NCI-H345 (cell line): Measurements from ENCODE around the gene TUNAR.

ENCODE experiments used
- DNase-seq: peaks from one replicate; lab custom pipeline; 2025; lab: John Stamatoyannopoulos, UW

Gene TUNAR

DNA sequence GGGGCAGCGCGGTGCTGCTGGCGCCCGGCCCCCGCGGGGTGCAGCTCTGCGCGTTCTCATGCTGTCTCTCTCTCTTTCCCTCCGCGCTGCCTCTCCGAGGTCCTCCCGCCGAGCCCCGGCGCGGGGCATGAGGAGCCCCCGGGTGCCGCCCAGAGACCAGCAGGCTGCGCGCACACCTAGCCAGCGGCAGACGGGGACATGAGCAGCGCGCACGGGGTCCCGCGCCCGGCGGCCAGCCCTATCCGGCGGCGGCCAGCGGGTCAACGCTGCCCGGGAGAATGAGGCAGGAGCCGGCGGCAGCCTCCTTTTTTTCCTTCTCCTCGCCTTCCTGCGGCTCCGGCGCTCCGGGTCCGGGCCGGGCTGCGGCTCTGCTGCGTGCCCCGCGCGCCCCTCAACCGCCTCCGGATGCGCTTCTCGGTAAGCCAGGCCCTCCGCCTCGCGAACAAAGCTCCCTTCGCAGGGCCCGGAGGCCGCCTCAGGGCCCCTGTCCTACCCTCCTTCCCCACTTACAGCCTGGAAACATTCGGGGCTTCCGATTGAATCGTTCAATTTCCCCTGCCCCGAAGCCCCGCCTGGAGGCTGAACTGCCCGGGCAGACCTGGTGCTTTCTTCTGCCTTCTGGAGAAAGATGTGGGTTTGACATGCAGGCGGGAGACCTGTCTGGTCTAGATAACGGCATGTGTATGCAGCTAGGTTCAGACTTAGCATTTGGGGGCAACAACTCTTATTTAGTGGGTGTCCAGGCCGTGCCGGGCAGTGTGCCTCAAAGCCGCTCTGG lies at the start of gene TUNAR:
TUNAR (plus strand) TSS at position 72 of the 778 bp plus-strand sequence.
- DNase-seq = peak; percentile 46

- no peak for DNase-seq
Observed at GRCh38 chr14:95828649-95829265, 47.9 kb upstream of the TUNAR start.

DNA sequence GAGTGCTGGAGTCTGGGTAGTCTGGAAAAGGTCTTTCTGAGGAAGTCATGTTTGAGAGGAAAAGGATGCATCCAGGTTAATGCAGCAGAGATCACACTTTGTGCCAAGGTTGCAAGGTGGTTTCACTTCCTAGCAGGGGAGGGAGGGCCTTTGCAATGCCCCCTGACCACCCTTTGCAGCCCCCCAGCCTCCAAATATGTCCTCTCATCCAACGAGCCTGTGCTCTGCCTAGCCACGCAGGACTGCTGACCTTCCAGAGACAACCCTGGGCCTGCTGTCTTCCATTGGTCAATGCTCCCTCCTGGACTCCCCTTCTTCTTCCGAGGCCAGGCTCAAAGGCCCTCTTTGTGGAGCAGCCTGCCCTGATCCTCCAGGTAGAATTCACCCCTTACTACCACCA lies 47.3 kb upstream of the TUNAR start:
- DNase-seq = no peak

DNA sequence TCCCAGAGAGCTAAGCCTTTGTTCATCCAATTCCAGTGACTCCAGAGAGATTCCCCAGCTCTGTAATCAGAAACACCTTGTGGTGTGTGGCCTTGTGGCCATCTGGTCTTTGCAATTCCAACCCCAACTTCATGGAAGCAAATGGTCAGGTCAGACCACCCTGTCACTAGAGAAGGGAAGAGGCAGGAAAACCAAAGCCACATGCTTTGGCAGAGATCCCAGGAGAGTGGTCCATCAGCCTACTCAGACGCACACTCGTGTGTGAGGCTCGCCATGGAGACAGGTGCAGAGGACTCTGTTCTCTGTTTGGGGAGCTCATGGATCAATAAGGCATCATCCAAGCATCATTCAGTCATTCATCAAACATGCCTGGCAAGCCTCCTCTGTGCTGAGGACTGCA lies 46.2 kb upstream of the TUNAR start:
- DNase-seq = peak; percentile 33

- DNase-seq = no peak
Observed at GRCh38 chr14:95831041-95831440, 45.6 kb upstream of the TUNAR start.

- DNase-seq = no peak
Observed at GRCh38 chr14:95831468-95831867, 45.2 kb upstream of the TUNAR start.

DNA sequence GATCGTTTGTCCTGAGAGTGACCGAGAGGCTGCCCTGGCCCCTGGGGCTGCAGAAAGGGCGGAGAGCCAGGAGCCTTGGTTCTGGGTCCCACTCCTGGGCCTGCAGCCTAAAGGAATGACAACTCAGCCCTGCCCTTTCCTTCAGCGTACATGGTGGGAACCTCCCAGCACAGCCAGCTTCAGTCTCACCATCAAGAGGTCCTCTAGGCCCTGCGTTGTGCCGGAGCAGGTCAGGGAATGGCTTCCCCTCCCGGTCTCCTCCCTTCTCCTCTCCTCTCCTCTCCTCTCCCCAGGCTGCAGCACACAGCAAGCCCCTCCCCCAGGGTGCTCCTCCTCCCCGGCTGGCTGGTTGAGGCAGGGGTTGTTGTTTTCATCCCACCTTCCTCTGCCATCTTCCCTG lies 44.6 kb upstream of the TUNAR start:
- DNase-seq = no peak

GRCh38 chr14:95833429-95833828 lies 43.2 kb upstream of the TUNAR start:
- no peak for DNase-seq

DNA sequence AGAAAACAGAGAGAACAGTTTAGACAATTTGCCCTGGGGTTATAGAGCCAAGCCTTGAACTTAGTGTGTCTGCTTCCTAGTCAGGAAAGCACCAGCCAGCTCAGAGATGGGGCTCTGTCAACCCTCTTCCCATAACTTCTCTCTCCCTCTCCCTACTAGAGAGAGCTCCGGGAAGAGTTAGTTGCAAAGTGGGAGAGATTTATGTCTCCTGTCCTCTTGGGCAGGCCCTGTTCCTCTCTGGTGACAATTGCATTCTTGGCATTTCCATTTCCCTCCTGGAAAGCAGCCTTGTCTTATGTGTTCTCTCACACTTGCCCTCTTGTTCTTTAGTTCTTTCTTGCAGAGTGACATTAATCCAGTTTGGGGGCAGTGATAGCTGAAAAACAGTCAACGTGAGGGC lies 42.1 kb upstream of the TUNAR start:
- DNase-seq = no peak

- DNase-seq = no peak
Observed at GRCh38 chr14:95835121-95835730, 41.4 kb upstream of the TUNAR start.

DNA sequence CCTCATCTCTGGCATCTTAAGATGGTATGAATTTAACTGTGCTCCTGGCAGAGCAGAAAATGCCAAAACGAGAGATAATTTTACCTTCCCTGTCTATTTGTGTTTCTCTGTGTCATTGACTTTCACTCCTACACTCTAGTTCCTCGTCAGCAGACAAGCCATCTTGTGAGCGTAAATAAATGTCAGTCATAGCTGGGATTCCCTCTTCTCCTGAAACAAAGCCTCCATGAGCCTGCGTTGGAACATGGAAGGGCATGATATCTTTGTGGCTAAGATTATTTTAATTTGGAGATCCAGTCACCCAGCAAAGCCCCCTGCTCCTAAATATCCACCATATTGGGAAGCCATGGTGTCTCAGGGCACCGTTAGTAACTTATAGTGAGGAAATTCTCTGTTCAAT lies 37.8 kb upstream of the TUNAR start:
- DNase-seq = no peak

DNA sequence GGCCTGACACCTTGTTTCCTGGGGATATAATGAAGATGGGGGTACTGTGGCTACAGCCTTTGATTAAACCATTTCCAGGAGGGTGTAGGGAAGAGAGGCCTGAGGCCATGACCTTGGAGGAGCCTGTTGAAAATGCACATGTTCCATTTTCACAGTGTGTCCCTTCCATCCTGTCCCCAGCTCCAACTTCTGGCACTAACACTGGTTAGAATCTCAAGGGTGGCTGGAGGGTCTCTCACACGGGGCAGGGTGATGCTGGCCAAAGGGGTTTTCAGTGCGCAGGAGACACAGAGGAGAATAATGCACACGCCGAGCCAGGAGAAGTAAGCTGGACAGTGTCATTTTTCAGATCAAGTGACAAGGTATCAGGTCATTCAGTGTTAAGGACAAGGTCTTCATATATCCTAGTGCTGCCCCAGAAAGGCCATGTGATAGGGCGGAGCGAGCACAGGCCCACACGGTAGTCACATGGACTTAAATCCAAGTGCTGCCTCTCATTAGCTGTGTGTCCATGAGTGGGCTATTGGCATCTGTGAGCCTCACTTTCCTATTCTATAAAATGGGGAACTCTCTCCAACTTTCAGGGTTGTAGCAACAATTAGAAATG lies 36.4 kb upstream of the TUNAR start:
- DNase-seq = no peak

DNA sequence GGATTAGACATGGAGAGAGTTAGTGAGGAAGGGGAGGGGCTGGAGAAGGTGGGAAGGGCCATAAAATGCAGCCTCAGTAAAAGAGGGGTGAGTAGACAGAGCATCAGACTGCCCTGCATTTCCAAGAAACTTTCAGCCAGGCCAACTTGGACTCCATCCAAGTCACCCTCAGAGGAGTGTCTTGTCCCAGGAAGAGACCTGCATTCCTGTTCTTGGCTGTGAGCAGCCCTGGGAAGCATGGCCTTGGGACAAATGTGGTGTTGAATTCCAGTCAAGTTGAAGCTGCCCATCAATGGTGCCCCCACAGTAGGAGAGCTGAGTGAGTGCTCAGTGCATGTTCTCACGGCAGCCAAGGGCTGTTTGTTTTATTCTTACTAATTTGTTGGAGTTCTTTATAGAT lies 35.0 kb upstream of the TUNAR start:
- no peak for DNase-seq

GRCh38 chr14:95849761-95850160 lies 26.9 kb upstream of the TUNAR start:
- no peak for DNase-seq

DNA sequence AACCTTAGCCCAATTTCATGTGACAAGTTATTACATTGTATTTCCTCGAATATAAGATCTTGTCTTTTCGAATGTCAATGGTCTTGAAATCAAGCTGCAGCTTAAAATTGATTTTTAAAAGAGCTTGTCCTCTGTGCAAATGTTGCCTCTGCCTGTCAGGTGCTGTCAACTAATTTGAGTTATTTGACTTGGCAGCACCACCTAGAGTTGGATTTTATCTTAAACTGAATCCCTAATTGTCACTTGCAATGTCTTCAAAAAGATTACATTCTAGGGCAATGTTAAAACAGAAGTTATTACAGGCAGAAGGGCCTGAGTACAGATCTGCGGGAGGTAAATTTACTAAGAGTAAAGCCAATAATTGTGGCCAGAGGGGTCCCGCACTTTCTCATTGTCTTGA lies 26.2 kb upstream of the TUNAR start:
- DNase-seq = peak; percentile 5

DNA sequence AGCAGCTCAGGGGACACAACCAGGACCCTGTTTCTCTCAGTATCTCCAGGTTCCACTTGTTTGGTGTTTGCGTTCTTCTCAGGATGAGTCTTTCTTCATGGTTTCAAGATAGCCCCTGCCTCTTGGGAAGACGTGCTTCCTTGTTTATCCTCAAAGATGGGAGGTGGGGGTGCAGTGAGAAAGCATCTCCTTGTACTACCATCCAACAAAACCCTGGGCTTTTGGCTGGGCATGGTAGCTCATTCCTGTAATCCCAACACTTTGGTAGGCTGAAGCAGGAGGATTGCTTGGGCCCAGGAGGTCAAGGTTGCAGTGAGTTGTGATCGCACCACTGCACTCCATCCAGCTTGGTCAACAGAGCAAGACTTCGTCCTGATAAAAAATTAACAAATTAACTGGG lies 21.0 kb upstream of the TUNAR start:
- DNase-seq = no peak

DNA sequence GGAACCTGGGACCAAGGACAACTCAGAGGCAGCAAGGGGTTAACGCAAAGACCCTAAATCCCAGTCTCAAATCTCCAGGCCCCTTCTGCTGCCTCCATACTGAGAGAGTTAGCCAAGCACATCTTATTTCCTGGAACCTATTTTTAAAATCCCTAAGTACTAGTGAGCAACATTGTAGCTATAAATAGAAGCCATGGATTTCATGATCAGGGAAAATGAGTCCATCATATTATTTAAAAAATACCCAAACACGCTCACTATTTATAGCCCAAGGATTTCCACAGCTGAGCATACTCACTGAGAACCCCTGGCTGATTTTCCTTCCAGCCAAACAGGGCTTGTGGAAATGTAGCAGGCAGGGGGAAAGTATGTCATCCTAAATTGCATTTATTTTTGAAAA lies 19.4 kb upstream of the TUNAR start:
- no peak for DNase-seq

DNA sequence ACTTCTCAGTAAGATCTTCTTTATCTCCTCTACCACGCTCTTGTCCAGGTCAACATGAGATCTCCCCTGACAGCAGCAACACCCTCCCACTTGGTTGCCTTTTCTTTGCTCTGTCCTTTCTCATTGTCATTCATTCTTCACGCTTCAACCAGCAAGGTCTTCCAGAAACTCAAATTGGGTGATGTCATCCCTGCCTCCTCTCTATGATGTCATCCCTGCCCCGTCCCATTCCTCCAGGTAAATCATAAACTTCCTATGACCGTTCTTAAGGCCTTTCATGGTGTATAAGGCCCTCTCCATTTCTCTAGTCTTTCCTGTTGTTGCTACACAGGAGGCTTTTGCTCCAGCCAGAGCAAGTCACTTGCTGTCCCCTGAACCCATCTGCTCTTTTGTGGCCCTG lies 17.7 kb upstream of the TUNAR start:
- DNase-seq = no peak

GRCh38 chr14:95862243-95862642 lies 14.4 kb upstream of the TUNAR start:
- DNase-seq = no peak

GRCh38 chr14:95863295-95863694 lies 13.3 kb upstream of the TUNAR start:
- no peak for DNase-seq

- no peak for DNase-seq
Observed at GRCh38 chr14:95869776-95870175, 6.9 kb upstream of the TUNAR start.

DNA sequence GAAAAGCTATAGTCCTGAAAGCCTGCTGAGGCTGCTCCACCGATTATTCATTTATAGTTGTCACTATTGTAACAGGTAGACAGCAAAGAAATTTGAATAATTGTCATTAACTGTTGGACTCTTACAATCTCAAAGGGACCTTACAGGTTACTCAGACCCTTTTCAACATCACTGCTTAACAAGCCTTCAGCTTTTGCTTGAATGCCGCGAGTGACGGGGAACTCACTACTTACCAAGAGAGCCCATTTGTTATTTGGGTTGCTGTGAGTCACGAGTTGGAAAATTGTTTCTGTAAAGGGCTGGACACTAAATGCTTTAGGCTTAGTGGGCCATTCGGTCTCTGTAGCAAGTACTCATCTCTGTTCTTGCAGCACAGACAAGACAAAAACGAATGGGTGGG lies 5.9 kb upstream of the TUNAR start:
- no peak for DNase-seq

DNA sequence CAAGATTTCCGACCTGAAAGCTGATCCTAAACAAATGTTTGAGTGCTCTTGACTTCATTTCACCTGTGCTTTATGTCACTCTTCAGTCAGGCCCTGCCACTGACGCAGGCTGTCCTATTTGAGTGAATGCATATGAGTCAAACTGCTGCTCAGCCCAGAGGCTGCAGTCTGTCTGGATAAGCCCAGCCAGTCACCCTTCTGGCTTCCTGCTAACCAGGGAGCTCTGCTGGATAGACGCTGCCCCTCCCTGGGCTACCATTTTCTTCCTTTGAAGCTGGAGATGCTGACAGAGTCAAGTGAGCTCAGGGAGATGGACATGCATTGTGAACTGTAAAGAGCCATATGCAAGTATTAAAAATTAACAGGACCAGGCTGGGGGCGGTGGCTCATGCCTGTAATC lies 5.1 kb upstream of the TUNAR start:
- DNase-seq = peak; percentile 33
